ENCODE measurements around the gene KRTAP10-2.
"Not testable (repeated sequence)": the region's sequence is repeated elsewhere in the genome, so short reads cannot be mapped to it uniquely, and the experiment has no call there.

KRTAP10-2 gene

DNA sequence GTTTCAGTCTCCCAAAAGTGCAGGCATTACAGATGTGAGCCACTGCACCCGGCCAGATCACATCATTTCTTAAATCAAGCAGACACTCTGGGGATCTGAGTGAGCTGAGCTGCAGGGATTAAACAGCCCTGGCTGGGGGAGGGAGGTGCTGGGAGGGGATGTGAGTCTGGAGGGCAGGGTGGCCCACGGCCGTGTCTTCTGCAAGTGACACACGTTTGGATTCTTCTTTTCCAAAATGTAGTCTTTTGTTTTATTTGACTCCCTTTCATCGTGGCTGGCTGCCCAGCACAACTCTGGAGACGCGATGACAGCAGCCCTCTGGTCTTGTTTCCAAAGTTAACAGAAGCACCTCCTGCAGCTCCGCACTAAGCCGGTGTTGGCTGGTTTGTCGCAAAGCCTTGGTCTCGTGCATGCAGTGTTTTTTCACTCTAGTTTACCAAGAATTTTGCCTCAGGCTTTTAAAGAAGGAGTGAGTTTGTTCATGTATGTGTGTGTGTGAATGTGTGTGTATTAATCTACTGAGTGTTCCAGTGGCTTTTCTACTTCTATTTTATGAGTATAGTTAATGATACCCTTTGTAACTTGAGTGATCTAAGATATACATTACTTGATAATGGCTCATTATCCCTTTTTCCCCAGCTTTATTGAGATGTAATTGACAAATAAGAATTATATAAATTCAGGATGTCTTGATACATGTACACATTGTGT lies 31.9 kb upstream of the KRTAP10-2 start:
- no peak for DNase-seq (ENCODE audit: low spot score)

DNA sequence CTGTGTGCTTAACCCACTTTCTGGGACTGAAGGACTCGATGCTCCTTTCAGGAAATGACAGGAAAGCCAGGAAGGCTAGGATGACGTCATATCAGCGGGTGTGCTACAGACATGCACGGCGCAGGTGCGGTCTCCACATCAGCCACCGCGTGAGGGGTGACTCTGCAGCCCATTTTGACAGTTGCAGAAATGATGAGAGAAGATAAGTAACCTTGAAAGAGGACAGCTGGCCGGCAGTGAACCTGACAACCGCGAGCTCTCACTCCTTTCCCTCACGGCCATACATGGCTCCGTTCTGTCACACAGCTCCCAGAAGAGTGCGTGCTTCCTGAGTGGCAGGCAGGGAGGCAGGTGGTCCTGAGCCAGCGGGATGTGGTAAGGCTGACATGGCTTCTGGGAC lies 30.8 kb upstream of the KRTAP10-2 start:
- DNase-seq (ENCODE audit: low spot score), result no peak

DNA sequence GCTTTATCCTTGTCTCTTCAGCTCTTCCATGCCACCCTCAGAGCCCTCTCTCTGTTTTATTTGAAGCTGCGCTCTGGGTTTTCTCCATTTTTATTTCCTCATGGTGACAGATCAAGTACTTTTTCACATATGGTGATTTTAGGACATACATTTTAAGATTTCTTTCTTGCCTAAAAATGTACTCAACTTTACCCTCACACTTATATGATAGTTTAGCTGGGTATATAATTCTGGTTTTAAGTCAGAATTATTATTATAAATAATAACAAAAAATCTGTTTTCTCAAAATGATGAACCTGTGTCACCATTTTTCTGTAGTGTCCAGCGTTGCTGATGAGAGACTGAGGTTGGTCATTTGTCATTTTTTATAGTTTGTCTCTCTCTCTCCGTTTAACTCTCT lies 29.9 kb upstream of the KRTAP10-2 start:
- no peak for DNase-seq (ENCODE audit: low spot score)

DNA sequence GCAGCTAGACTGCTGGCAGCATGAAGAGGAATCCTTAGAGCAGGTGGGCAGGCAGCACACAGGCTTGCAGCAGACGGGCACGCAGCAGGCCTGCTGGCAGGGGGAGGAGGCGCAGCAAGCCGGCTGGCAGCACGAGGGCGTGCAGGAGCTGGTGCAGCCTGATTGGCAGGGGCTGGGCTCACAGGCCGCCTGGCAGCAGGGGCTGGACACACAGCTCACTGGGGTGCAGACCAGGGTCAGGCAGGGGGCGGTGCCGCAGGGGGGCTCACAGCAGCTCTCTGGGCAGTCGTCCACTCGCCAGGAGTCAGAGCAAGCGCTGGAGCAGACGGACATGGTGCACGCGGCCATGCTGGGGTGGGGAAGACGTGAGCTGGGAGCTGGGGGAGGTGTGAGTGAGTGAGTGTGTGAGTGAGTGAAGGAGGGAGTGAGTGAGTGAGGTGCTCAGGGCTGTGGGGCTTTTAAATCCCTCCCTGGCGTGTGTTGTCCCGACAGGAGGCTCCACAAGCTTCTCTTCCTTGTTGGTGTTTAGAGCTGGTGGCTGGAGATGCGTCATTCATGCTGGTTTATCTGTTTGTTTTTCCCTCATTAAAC lies 29.0 kb upstream of the KRTAP10-2 start, which contains the start of gene KRTAP10-5:
Gene KRTAP10-5 (minus strand): TSS at position 374 of the 591 bp plus-strand sequence. CDS start 26 bp downstream, at position 348.
- not testable (repeated sequence) for DNase-seq (ENCODE audit: low spot score)

DNA sequence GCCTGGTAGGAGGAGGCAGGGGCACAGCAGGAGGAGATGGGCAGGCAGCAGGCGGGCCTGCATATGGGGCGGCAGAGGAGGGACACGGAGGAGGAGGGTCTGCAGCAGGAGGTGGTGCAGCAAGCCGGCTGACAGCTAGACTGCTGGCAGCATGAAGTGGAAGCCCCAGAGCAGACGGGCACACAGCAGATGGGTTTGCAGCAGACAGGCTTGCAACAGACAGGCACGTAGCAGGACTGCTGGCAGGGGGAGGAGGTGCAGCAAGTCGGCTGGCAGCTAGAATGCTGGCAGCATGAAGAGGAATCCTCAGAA lies 28.5 kb upstream of the KRTAP10-2 start:
- DNase-seq (ENCODE audit: low spot score), result no peak

DNA sequence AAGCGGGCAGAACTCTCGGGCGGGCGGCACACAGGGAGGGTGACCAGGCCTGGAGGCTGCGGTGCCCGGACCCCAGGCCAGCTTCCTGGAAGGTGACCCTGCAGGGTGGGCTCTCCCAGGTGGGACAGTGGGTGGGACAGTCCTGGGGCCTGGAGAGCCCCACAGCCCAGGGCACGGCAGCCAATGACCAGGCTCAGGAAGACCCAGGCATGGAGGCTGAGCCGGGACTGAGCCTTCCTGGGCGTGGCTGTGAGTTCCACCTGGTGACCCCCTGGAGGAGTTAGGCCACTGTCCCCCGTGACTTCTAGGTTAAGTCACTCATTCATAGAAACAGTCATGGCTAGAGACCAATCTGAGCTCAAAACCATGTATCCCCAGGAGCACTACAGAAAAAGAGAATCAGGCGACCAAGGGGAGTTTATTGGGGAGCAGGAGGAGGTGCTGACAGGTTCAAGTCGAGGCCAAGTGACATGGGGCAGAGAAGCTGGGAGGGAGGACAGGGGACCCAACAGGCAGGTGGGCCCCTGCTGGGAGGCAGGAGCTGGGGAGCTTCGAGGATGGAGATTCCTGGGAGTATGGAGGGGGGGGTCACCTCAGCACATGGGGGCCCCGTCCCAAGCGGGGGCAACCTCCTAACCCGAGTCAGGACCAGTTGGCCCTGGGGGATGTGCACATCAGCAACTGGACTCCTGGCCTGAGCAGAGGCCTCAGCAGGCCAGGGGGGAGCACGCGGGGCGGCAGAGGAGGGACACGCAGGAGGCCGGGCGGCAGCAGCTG lies 27.9 kb upstream of the KRTAP10-2 start:
- DNase-seq (ENCODE audit: low spot score), result no peak

DNA sequence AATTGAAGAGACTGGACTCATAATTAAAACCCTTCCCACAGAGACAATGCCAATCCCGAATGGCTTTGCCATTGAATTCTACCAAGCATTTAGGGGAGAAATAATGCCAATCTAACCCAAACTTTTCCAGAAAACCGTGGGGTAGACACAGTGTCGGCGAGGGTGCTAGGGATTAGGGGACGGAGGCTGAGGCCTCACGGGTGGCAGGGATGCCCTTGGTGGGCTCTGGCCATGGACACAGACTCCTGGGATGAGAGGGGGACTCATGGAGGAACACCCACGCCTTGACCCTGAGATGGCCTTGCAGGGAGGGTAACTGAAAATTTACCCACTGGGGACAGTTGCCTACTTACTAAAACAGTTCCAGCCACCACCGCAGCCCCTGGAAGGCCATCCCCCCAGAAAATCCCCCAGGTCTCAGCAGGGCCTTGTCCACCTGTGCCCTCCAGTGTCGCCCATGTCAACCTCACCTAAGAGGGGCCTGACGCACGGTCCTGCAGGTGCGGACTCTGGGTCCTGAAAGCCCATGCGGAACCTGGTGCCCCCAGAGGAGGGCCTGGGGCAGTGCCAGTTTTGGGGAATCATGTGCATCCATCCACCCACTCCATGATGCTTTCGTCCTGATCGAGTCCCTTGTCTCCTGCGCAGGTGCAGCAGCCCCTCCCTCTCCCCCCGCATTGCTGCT lies 27.2 kb upstream of the KRTAP10-2 start:
- DNase-seq (ENCODE audit: low spot score), result no peak

DNA sequence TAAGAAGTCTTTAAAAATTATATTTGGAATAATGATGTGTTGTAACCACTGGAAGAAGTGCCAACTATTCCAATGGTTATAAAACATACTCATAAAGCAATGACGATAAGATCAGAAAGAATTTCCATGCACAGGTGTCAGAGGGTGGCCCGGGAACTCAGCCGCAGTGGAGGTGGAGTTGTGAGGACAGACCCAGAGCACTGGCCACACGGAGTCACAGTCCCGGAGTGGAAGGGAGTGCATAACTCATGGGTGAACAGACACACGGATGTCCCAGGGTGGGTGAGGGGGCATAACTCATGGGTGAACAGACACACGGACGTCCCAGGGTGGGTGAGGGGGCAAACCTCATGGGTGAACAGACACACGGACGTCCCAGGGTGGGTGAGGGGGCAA lies 24.7 kb upstream of the KRTAP10-2 start:
- no peak for DNase-seq (ENCODE audit: low spot score)

DNA sequence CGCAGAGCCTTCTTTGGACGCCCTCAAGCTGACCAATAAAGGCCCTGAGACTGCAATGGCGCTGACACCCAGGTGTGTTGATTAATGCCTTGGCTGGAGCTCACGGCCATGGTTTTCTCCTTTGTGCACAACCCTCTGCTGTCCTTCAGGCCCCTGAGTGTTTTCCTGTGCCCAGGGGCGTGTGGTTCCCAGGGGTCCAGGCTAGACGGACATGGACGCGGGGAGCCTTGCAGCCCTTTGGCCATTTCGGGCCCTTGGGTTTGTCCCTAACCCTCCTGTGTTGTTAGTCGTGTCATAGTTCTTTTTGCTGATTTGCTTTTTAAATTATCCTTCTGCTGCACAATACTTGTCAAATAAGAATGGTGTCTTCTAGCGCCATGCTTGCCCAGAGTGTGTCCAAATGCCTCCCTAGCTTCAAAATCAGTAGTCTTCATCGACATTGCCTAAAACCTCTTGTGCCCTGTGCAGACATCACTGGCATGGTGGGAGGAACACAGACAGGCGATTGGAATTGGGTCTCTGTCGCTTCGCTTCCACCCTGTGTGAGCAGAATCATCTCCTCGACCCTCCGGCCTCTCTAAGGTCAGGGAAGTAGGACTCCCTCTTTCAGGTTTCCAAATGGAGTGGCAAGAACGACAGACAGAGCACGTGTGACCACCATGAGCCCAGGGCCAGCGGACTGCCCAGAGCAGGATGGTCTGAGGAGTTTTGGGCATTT lies 24.2 kb upstream of the KRTAP10-2 start:
- no peak for DNase-seq (ENCODE audit: low spot score)

DNA sequence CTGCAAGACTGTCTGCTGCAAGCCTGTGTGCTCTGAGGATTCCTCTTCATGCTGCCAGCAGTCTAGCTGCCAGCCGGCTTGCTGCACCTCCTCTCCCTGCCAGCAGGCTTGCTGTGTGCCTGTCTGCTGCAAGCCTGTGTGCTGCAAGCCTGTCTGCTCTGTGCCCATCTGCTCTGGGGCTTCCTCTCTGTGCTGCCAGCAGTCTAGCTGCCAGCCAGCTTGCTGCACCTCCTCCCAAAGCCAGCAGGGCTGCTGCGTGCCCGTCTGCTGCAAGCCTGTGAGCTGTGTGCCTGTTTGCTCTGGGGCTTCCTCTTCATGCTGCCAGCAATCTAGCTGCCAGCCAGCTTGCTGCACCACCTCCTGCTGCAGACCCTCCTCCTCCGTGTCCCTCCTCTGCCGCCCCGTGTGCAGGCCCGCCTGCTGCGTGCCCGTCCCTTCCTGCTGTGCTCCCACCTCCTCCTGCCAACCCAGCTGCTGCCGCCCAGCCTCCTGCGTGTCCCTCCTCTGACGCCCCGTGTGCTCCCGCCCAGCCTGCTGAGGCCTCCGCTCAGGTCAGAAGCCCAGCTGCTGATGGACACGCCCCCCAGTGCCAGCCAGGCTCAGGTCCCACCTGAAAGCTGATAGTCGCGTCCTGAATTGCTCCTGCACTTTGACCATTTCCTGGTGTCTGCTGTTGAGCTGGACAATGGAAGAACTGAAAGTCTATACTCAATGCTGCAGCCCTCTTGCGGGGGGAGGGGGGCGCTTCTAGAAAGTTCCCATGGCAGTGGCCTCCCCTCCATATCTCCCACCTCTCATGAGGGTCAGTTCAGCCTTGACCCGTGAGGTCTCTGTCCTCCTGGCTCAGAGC lies 23.4 kb upstream of the KRTAP10-2 start:
- no peak for DNase-seq (ENCODE audit: low spot score)

DNA sequence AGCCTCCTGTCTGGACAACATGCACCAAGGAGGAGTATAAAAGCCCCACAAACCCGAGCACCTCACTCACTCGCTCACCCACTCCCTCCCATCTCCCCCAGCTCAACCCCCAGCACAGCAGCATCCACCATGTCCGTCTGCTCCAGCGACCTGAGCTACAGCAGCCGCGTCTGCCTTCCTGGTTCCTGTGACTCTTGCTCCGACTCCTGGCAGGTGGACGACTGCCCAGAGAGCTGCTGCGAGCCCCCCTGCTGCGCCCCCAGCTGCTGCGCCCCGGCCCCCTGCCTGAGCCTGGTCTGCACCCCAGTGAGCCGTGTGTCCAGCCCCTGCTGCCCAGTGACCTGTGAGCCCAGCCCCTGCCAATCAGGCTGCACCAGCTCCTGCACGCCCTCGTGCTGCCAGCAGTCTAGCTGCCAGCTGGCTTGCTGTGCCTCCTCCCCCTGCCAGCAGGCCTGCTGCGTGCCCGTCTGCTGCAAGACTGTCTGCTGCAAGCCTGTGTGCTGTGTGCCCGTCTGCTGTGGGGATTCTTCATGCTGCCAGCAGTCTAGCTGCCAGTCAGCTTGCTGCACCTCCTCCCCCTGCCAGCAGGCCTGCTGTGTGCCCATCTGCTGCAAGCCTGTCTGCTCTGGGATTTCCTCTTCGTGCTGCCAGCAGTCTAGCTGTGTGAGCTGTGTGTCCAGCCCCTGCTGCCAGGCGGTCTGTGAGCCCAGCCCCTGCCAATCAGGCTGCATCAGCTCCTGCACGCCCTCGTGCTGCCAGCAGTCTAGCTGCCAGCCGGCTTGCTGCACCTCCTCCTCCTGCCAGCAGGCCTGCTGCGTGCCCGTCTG lies 22.5 kb upstream of the KRTAP10-2 start, which contains the start of gene KRTAP10-4:
Gene KRTAP10-4 (plus strand): TSS at position 100 of the 827 bp plus-strand sequence. CDS start 30 bp downstream, at position 130.
- DNase-seq (ENCODE audit: low spot score), result not testable (repeated sequence)

DNA sequence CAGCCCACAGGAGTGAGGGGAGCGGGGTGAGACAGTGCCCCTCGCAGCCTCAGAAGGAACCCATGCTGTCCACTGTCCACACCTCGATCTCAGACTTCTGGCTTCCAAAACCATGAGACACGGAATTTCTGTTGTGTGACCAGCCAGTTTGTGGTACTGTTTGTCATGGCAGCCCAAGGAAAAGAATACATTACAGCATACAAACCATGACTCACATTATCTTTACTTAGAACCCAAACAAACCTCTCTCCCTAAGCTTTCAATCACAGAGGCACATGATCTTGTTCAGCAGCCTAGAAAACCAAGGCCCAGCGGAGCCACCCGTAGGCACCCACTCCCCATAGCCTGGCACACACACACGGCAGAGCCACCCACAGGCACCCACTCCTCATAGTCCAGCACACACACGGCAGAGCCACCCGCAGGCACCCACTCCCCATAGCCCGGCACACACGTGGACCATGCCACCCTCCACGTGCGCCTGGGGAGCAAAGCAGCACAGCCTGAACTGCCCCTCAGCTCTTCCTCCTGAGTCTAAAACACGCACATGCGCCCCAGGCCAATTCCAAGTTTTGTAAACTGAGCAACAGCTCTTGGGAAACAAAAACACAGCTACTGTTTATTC lies 21.8 kb upstream of the KRTAP10-2 start:
- DNase-seq (ENCODE audit: low spot score), result no peak

DNA sequence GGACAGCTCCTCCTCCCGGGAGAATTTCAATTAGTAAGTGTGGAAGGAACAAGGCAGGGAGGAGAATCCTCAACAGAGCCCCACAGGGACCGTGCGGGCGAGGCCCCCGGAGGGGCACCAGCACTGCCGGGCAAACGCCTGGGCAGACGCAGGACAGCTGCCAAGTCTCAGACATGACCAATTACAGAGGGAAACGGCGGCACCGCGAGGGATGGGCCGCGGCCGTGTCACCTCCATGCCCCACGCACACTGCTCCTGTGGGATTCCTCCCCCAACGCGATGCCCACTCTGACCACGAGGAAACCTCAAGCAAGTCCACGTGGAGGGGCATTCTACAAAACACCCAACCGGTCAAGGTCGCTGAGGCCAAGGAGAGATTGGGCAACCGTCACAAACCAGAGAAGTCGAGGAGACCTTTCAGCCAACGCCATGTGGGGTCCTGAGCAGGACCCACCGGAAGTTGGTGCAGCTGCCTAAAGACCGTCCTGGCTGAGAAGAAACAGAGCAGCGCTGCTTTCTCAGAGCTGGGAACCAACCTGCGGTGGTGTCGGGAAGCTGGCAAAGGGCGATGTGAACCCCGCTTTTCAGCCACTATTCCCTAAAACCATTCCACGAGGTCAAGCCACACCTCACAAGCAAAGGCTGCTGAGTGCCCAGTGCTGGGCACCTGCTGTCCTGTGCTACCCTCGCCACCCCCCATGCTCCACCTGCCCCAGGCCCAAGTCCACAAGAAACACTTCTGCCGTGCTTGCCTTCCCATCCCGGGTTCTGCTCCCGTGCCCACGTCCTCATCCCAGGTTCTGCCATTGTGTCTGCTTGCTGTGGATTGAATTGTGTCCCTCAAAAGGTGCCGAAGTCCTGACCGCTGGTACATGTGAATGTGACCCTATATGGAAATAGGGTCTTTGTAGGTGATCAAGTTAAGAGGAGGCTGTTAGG lies 20.8 kb upstream of the KRTAP10-2 start:
- DNase-seq (ENCODE audit: low spot score), result no peak

DNA sequence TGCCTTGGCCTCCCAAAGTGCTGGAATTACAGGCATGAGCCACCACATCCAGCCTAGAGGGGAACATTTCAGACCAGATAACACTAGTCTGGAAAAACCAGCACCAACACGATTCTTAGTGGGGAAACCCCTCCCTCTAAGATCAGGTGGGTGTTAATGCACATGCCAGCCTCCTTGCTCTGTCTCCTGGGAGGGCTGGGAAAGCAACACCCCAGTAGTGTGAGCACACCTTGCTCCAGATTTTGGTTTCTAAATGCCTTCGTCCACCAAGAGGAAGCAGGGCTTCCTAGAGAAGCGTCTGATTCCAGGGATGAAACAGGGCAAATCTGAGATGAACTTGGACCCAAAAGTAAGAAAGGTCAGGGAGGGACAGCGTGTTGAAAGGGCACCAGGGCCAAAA lies 20.0 kb upstream of the KRTAP10-2 start:
- no peak for DNase-seq (ENCODE audit: low spot score)

DNA sequence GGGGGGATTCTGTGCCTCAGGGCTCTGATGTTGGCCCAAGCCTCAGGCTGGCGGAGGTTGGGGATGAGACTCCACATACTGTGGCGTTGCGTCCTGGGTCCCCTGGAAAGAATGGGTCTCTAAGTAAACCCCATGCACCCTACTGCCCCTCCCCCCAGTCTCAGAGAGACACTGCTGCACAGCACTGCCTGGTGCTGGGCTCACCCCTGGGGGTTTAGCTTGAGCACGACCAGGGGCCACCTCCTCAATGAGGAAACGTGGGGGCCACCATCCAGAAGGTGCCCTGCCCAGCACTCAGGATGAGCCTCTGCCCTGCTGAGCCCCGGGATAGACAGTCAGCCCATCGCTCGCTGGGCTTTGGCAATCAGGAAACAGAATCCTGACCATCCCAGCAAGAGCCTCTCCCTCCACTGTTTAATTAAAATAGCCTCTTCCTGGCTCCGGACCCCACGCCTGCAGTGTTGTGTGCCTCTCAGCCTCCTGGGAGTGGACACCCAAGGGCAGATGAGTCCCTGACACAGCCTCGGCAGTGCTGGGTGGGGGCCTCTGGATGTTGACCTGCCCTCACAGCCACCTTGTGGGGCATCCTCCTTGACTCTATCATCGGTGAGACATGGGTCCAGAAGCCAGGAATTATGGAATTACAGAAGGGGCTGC lies 18.7 kb upstream of the KRTAP10-2 start:
- DNase-seq (ENCODE audit: low spot score), result no peak

DNA sequence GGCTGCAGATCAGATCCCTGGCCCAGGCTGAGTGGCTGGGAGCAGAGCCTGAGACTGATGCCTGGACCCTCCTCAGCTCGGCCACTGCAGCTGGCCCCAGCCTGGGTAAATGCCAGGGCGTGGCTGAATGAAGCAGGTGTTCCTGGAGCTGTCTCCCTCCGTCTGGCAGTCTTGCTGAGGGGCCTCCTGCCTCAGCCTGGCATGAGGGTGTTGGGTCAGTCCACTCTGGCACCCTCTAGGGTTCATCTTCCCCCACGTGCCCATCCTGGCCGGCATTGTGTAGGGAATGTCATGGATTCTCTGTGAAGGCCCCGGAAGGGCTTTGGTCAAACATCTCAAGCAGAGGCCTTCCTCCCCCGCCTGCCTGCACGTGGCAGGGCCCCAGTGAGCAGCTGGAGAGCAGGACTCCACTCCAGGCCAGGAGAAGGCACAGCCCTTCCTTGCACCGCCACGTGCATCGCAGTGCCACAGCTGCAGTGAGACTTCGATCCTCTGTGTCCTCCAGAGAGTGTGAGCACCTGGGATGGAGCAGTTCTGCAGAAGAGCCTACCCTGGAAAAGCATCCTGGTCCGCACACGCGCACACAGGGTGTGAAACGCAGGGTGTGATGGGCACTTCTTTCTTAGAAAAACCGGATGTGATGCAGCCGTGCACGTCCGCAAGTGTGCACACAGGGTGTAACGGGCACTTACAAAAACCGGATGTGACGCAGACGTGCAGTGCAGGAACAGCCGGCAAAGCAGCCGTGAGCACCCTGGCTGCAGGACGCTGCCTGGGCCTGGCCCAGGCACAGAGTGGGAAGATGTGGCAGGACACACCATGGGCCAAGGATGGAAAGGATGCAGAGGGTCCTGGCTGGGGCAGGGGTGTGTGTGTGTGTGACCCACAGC lies 17.6 kb upstream of the KRTAP10-2 start:
- DNase-seq (ENCODE audit: low spot score), result no peak

DNA sequence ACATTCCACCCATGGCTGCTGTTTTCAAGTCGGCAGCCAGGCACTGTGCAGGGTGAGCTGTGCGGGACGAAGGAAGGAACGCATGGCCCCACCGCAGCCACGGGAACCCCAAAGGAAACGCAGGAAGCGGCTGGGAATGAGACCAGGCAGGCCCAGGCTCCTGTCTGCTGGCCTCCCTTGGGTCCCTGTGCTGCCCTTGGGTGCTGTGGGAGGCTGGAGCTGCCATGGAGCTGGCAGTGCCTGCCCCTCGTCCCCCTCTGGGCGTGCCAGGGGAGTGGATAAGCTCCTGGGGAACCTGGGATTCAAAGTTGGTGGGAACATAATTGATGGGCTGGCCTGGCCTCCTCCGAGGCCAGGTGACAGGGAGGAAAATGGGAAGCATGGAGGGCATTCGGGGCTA lies 17.0 kb upstream of the KRTAP10-2 start:
- no peak for DNase-seq (ENCODE audit: low spot score)

Data from LoVo (cell line).